ENCODE measurements around the gene SPATA19.

Gene SPATA19

DNA sequence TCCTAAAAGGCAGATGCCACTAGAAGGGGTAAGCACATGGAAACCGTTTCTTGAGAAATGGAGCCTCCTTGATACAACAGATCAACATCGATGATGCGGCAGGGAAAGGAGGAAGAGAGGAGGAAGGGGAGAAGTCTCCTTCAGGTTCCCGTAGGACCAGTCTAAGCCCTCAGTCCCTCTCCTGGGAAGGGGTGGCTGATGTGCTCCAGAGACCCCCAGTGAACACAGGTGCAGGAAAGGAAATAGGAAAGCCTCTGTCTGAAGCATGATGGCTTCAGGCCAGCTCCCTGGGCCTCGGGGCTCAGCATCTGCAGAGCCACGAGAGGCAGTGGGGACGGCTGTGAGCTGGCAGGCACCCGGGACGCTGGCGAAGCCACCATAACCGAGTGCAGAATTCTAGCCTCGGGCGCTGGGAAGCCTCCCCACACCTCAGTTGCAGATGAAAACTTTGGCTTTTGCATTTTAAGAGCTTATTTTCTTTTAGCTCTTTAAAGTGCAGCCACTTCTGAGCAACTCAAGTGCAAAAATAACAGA is 1.8 kb downstream of the SPATA19 start:
- TF ChIP-seq, protein P1, sequence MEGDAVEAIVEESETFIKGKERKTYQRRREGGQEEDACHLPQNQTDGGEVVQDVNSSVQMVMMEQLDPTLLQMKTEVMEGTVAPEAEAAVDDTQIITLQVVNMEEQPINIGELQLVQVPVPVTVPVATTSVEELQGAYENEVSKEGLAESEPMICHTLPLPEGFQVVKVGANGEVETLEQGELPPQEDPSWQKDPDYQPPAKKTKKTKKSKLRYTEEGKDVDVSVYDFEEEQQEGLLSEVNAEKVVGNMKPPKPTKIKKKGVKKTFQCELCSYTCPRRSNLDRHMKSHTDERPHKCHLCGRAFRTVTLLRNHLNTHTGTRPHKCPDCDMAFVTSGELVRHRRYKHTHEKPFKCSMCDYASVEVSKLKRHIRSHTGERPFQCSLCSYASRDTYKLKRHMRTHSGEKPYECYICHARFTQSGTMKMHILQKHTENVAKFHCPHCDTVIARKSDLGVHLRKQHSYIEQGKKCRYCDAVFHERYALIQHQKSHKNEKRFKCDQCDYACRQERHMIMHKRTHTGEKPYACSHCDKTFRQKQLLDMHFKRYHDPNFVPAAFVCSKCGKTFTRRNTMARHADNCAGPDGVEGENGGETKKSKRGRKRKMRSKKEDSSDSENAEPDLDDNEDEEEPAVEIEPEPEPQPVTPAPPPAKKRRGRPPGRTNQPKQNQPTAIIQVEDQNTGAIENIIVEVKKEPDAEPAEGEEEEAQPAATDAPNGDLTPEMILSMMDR (IDR thresholded peaks at IDR 0.05) = no peak

- TF ChIP-seq, protein P1 (IDR thresholded peaks at IDR 0.05) = no peak
Measured at GRCh38 chr11:133842730-133843129, 2.6 kb downstream of the SPATA19 start.

- TF ChIP-seq, protein P1 (IDR thresholded peaks at IDR 0.05) = no peak
Measured at GRCh38 chr11:133842053-133842452, 3.3 kb downstream of the SPATA19 start.

DNA sequence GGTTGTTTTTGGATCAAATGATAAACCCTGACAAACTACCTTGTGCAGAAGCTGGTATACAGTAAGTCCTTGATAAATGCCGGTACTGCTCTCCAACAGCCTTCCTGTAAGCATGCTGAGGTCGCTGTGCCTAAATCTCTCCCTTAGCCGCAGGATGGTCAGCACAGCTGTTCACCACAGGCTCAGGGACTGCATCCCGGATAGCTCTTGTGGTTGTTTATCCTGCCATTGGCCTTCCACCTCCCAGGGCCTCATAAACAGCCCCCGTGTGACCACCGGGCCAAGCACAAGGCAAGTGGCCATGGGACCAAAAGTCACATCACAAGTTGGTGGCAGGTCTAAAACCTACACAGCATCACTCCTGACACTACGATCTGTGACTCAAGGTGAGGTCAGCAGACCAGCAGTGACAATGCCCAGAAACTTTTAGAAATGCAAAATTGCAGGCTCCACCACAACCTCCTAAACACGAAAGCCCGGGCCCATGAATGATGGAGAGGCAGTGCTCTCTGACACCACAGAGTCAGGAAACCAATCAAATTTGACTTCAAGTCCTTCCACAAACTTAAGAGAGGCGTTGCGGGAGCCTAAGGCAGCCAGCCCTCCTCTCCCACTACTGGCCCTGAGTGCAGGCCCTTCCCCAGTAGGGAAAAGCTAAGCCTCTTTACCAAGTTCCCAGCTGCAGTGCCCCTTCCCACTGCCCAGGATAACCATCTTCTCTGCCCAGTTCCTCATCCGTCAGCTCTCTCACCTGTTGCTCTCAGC is 3.9 kb downstream of the SPATA19 start:
- TF ChIP-seq, protein P1 (IDR thresholded peaks at IDR 0.05) = no peak

DNA sequence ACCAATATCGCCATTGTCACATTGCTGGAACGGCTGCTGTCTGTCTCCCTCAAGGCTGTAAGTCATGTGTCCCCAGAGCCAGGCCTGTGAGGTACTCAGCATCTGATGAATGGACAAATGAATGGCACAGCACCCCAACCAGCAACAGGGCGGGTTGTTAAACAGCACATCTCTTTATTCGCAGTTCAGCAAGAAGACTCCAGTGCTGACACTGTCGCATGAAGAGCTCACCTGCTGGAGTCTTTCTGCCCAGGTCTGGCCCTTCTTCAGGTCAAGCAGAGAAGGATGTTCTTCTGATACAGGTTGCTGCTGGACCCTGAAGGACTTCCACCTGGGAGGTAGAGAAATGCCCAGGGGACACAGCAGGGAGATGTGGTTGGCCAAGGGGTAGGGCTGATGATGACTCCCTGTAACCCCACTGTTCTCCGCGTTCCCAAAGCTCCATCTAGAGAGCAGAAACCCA is 4.8 kb downstream of the SPATA19 start:
- TF ChIP-seq, protein P1 (IDR thresholded peaks at IDR 0.05) = no peak

DNA sequence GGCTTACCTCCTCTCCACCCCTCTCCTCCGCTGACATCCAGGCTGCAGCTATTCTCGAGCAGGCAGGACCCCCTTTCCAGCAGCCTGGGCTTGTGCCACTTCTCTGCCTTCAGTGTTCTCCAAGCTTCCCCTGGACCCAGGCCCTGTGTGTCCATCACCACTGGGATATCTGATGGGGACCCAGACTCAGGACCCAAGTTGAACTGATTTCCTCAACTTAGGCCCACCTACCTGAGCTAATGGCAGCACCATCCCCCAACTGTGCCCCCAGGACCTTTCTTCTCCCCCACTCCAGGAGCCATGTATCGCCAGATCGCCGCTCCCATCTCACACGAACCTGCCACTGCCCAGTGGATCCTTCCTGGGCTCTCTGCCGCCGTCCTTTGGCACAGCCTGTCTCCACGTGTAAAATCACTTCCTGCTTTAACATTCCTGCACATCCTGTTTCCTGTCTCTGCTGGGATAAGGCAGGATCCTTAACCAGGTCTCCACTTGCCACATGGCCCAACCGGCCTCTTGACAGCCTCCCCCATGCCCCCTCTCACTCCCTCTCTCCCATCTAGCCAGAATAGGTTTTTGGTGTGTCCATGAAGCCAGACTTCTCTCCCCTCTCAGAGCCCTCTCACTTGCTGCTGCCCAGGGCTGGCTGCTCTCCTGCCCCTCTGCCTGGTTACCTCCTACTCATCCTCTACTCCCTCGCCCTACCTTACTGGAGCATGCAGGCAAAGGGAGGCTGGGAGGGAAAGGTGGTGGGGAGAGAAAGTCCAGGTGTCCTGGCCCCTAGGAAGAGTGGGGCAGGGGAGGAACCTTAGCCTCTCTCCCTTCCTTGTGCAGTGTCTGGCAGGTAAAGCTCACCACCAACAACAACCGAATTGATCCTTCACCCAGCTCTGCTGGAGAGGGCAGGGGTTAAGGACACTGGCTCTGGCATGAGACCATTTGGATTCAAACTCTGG is 9.4 kb downstream of the SPATA19 start:
- TF ChIP-seq, protein P1 (IDR thresholded peaks at IDR 0.05) = no peak

Measured in LNCAP (cell line).